Activated T-helper 1 cell treated with anti-CD3 and anti-CD28 coated beads, Interleukin-12 subunit alpha, Interleukin-12 subunit beta, Interleukin-2, Interleukin-4 antibody, amounts not matched to agents 30 ng/mL and 10 ng/mL and 1 ng/mL, durations not matched to agents 14 hours and 24 hours and 36 hours (primary cell): Measurements from ENCODE around the gene AGAP6. TPM values are rescaled to one million over a fixed set of nuclear protein-coding genes. Genes with fewer than 3 reads are reported as not detected.
"Not testable (repeated sequence)": the region's sequence is repeated elsewhere in the genome, so short reads cannot be mapped to it uniquely, and the experiment has no call there.

Experiments used
- DNase-seq: peaks from one replicate; pipeline ENCODE4 v3.0.0; 2021; ENCODE audit warnings: low spot score
- H3K27ac Mint-ChIP-seq: one replicate; pipeline ENCODE4 v1.8.0; 2021; ENCODE audit warnings: mild to moderate bottlenecking, mixed read lengths
- H3K27me3 Mint-ChIP-seq: one replicate; pipeline ENCODE4 v1.8.0; 2022; ENCODE audit warnings: mild to moderate bottlenecking, moderate library complexity, mixed read lengths; ENCODE audit not compliant: insufficient read depth
- H3K36me3 Mint-ChIP-seq: one replicate; pipeline ENCODE4 v1.8.0; 2021; ENCODE audit warnings: low read depth, mixed read lengths
- H3K4me1 Mint-ChIP-seq: one replicate; pipeline ENCODE4 v1.8.0; 2021; ENCODE audit warnings: low read depth, mixed read lengths
- H3K4me3 Mint-ChIP-seq: one replicate; pipeline ENCODE4 v1.8.0; 2021; ENCODE audit warnings: mild to moderate bottlenecking, moderate library complexity, mixed read lengths
- H3K9me3 Mint-ChIP-seq: one replicate; pipeline ENCODE4 v1.8.0; 2021; ENCODE audit warnings: mixed read lengths
- intact Hi-C: fragments of 100-400 bp; cut with micrococcal nuclease; formaldehyde crosslinking; loops from one replicate; pipeline ENCODE4 v1.15.1; 2024
- total RNA-seq: library from RNA; stranded (reverse); gene quantifications from 2 replicates; pipeline ENCODE4 v1.2.3, GENCODE V29; 2022

AGAP6 gene
- total RNA-seq, 1 donor from 2014 or later: 25.0 TPM

DNA sequence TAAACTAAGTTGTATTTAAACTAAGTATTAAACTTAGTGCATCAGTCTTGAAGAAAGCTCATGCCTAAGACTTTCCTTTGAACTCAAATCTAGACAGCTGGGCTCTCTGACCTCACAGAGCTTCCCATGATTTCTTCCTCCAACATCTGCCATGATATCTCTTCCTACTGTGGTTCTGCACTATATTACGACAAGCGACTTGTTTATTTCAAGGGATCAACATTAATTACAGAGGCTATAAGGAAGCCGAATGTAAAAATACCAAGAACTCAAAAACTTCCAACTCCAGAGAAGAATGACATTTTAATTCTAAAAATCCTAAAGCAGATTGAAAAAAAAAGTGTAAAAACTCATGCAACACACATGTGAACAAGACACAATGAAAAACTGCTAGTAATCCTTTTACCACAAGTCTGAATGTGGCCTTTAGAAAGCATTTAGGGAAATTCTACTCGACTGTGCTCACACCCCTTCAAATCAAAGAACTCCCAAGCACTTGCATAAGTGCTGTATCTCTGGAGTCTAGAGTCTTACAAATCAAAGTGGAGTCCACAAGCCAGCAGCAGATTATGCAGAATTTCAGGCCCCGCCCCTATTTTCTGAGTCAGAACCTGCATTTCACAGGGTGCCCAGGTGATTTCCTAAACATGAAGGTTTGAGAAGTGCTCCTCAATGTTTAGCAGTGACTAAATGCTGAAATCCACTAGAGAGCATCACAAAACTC lies 56.9 kb downstream of the AGAP6 start:
- DNase-seq: no peak

GRCh38 chr10:50046457-50046856 lies 58.3 kb downstream of the AGAP6 start:
- intact Hi-C loops, H3K36me3 Mint-ChIP-seq, H3K4me3 Mint-ChIP-seq, H3K4me1 Mint-ChIP-seq, H3K27me3 Mint-ChIP-seq, DNase-seq, H3K27ac Mint-ChIP-seq, H3K9me3 Mint-ChIP-seq: not testable (repeated sequence)

More for the DNA sequence above, 56.9 kb downstream of the AGAP6 start:
- Mint-ChIP-seq H3K36me3 (no peaks in the 10 kb centered on the region), H3K4me1 (no peaks in the 10 kb centered on the region), H3K27ac (no peak overlapping the region), H3K9me3 (no peaks in the 10 kb centered on the region), H3K27me3 (no peaks in the 10 kb centered on the region), H3K4me3 (no peak overlapping the region)
- intact Hi-C loops: no loop called here

- H3K27ac Mint-ChIP-seq, intact Hi-C loops: not testable (repeated sequence)
These were observed 59.4 kb downstream of the AGAP6 start for GRCh38 chr10:50047594-50047993.

GRCh38 chr10:50051995-50052660 lies 63.9 kb downstream of the AGAP6 start:
- H3K27me3 Mint-ChIP-seq, H3K27ac Mint-ChIP-seq, DNase-seq, intact Hi-C loops, H3K36me3 Mint-ChIP-seq, H3K9me3 Mint-ChIP-seq, H3K4me3 Mint-ChIP-seq, H3K4me1 Mint-ChIP-seq: not testable (repeated sequence)

More at GRCh38 chr10:50047594-50047993, 59.4 kb downstream of the AGAP6 start:
- H3K9me3 Mint-ChIP-seq, H3K27me3 Mint-ChIP-seq, H3K4me3 Mint-ChIP-seq, H3K4me1 Mint-ChIP-seq, DNase-seq, H3K36me3 Mint-ChIP-seq: not testable (repeated sequence)

GRCh38 chr10:50052778-50053376 lies 64.7 kb downstream of the AGAP6 start:
- H3K4me1 Mint-ChIP-seq, DNase-seq, H3K9me3 Mint-ChIP-seq, H3K27ac Mint-ChIP-seq, H3K36me3 Mint-ChIP-seq, H3K27me3 Mint-ChIP-seq, H3K4me3 Mint-ChIP-seq, intact Hi-C loops: not testable (repeated sequence)

GRCh38 chr10:50055494-50056292 lies 67.5 kb downstream of the AGAP6 start:
- H3K4me3 Mint-ChIP-seq, intact Hi-C loops, H3K27ac Mint-ChIP-seq, H3K4me1 Mint-ChIP-seq, DNase-seq, H3K27me3 Mint-ChIP-seq, H3K36me3 Mint-ChIP-seq, H3K9me3 Mint-ChIP-seq: not testable (repeated sequence)

GRCh38 chr10:50056654-50057053 lies 68.4 kb downstream of the AGAP6 start:
- H3K27ac Mint-ChIP-seq, H3K9me3 Mint-ChIP-seq, H3K4me1 Mint-ChIP-seq, H3K4me3 Mint-ChIP-seq, H3K27me3 Mint-ChIP-seq, intact Hi-C loops, H3K36me3 Mint-ChIP-seq, DNase-seq: not testable (repeated sequence)

DNA sequence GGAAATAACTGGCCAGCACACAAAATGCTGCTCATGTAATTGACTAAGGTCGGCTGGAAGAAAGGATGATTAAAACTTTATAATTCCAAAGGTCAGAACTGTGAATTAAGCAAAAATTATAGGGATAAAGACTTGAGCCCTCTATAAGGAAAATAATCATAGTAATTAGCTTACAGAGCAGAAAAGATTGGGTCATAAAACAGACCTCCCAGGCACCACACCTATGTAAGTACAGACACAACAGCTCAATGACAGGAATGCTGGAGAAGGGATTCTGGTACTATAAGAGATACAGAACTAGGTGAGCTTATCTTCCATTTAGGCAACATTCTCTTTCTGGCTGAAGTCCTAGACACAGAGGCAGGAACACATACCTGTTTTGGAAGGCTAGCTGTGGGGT lies 70.5 kb downstream of the AGAP6 start:
- peaks cover 15% of the 10 kb centered on the region for H3K27me3 Mint-ChIP-seq
- H3K4me3 Mint-ChIP-seq, H3K9me3 Mint-ChIP-seq, H3K4me1 Mint-ChIP-seq, H3K27ac Mint-ChIP-seq, H3K36me3 Mint-ChIP-seq, intact Hi-C loops, DNase-seq: not testable (repeated sequence)

DNA sequence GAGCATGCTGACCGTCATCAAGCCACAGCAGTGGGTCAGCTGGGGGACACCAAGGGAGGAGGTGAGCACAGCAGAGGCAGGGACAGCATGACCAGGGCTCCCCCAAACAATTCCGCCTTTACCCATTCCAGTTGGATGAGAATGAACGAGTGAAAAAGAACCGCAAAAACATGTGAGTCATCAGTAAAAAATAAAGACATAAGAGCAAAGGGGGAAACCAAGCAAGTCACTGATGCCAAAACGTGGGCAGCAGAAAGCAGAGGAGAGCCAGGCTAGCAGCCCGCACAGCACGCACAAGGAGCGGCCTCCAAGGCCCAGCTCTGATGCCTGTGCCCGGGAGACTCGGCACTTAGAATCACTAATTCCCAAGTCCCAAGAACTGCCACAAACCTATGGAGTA lies 71.7 kb downstream of the AGAP6 start:
- H3K27ac Mint-ChIP-seq, DNase-seq, H3K36me3 Mint-ChIP-seq, H3K9me3 Mint-ChIP-seq, H3K4me3 Mint-ChIP-seq, intact Hi-C loops, H3K4me1 Mint-ChIP-seq: not testable (repeated sequence)
- peaks cover 13% of the 10 kb centered on the region for H3K27me3 Mint-ChIP-seq

Other genes starting within 250 kb of the AGAP6 start
- 1.2 and 2.8 TPM in 2 replicates for gene OGDHL, start 226.1 kb upstream of the AGAP6 start, total RNA-seq
- 35.8 and 38.2 TPM in 2 replicates for gene PARG, start 46.4 kb upstream of the AGAP6 start, total RNA-seq
- 31.6 and 31.7 TPM in 2 replicates for gene TIMM23B, start 46.4 kb upstream of the AGAP6 start, total RNA-seq
- gene WASHC2A, start 79.5 kb downstream of the AGAP6 start, total RNA-seq: 24.1 and 26.8 TPM in 2 replicates